ENCODE results near the gene EDN2.

The EDN2 gene

GRCh38 chr1:41482001-41482765 lies 2.3 kb downstream of the EDN2 start:
- FAIRE-seq: no peak

GRCh38 chr1:41481109-41481775 lies 3.2 kb downstream of the EDN2 start:
- FAIRE-seq: no peak

GRCh38 chr1:41480204-41481108 lies 4.0 kb downstream of the EDN2 start:
- no peak for FAIRE-seq

- no peak for FAIRE-seq
Measured at GRCh38 chr1:41479808-41480160, 4.7 kb downstream of the EDN2 start.

GRCh38 chr1:41479000-41479807 lies 5.3 kb downstream of the EDN2 start:
- no peak for FAIRE-seq

- no peak for FAIRE-seq
Measured at GRCh38 chr1:41478118-41478748, 6.2 kb downstream of the EDN2 start.

GRCh38 chr1:41476807-41477361 lies 7.6 kb downstream of the EDN2 start:
- no peak for FAIRE-seq

- no peak for FAIRE-seq
Measured at GRCh38 chr1:41475859-41476567, 8.5 kb downstream of the EDN2 start.

GRCh38 chr1:41475346-41475745 lies 9.1 kb downstream of the EDN2 start:
- no peak for FAIRE-seq

GRCh38 chr1:41474490-41475271 lies 9.8 kb downstream of the EDN2 start:
- no peak for FAIRE-seq

GRCh38 chr1:41473738-41474362 lies 10.6 kb downstream of the EDN2 start:
- FAIRE-seq: no peak

- no peak for FAIRE-seq
Measured at GRCh38 chr1:41471658-41472057, 12.8 kb downstream of the EDN2 start.

- FAIRE-seq: no peak
Measured at GRCh38 chr1:41469706-41470105, 14.8 kb downstream of the EDN2 start.

GRCh38 chr1:41468122-41468762 lies 16.2 kb downstream of the EDN2 start:
- no peak for FAIRE-seq

- FAIRE-seq: no peak
Measured at GRCh38 chr1:41467673-41468072, 16.8 kb downstream of the EDN2 start.

- no peak for FAIRE-seq
Measured at GRCh38 chr1:41466146-41466545, 18.3 kb downstream of the EDN2 start.

- no peak for FAIRE-seq
Measured at GRCh38 chr1:41465741-41466140, 18.7 kb downstream of the EDN2 start.

- no peak for FAIRE-seq
Measured at GRCh38 chr1:41464885-41465284, 19.6 kb downstream of the EDN2 start.

GRCh38 chr1:41463516-41463915 lies 21.0 kb downstream of the EDN2 start:
- FAIRE-seq: no peak

- no peak for FAIRE-seq
Measured at GRCh38 chr1:41462680-41463004, 21.8 kb downstream of the EDN2 start.

Data from TTC549 (cell line).